DMS53 treated with DMSO at 0.1 percent for 48 hours (cell line): Measurements from ENCODE around the gene ZSCAN5A.
"Not testable (repeated sequence)": the region's sequence is repeated elsewhere in the genome, so short reads cannot be mapped to it uniquely, and the experiment has no call there.

ENCODE experiments used
- DNase-seq: peaks from one replicate; lab custom pipeline; 2025; ENCODE audit not compliant: unreplicated experiment; lab: John Stamatoyannopoulos, UW

ZSCAN5A gene

DNA sequence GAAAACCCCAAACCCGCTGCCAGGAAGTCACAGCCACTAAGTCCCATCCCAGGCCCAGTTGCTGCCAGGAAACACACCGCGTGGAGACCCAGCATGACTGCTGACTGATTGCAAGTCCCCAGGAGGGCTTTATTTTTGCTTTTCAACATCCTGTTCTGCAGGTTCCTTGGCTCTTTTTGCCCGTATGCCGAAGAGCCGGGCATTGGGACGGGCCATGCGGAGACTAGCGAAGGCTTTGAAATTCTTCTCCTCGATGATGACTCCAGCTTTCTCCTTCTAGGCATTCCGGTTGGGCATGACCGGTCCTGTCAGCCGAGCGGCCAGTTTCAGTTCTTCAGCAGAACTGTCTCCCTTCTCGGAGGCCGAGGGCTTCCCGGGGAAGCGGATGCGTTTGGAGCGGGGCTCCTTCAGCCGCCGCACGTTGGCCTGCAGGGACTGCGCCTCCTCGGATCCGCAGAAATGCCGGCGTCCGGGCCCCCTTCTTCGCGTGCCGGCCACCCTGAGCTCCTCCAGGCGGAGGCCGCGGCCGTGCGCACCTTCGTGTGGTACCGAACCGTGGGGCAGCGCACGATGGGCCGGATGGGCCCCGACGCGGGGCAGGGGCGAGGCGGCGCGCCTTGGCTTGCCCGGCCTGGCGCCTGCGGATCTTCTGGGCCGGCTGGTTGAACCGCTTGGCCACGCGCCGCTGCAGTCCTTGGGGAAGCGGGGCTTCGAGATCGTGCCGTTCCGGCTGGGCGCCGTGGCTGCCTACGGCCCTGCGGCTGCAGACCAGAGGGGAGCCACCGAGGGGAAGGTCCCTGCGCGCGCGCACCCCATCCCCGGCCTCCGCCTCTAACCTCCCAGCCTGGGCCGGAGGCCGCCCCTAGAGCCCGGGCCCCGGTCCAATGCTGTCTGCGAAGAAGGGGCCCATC is 97.3 kb downstream of the ZSCAN5A start:
- DNase-seq: peak; percentile 60

DNA sequence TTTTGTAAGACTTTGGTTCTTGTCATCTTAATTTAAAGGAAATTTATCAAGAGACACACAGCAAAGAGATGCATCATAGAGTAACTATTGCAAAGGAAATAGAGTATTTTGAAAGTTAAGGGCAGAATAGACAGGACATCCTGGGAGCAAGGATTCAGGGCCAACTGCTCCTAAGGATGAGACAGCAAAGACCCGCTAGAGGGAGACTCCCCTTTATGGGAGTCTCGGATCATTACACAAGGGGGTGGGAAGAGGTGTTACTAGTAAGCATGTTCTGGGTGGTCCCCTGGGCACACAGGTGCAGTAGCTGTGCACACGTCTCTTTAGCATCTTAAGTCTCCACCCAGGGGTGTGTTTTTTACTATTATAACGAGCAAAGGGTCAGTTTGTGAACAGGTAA is 102.9 kb downstream of the ZSCAN5A start:
- no peak for DNase-seq

DNA sequence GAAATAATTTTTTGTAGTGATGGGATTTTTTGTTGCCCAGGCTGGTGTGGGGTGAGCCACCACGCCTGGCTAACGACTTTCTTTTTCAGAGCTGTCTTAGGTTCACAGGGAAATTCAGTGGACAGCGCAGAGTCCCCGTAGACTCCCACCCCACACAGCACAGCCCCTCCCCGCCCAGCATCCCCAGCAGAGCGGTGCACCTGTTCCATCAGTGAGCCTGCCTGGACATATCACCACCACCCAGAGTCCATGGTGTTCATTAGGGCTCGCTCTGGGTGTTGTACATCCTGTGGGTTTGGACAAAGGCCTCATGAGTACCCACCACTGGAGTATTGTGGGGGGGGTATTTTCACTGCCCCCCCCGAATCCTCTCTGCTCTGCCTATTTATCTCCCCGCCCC is 104.6 kb downstream of the ZSCAN5A start:
- not testable (repeated sequence) for DNase-seq

DNA sequence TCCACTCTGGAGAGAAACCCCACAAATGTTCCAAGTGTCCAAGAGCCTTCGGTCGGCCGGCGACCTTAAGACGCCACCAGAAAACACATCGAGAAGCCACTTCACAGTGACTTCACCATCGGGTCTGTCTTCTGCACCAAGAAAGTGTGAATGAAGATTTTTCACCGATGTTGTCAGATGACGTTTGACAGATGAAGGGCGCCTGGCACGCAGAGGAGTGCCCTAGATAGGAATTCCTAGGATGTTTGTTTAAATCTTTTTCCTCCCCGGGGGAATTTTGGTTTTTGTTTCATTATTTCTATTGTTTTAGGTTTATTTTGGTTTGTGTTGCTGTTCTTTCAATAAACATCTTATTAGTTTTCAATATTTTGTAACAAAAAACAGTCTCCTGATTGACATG is 105.5 kb downstream of the ZSCAN5A start:
- DNase-seq: no peak

DNA sequence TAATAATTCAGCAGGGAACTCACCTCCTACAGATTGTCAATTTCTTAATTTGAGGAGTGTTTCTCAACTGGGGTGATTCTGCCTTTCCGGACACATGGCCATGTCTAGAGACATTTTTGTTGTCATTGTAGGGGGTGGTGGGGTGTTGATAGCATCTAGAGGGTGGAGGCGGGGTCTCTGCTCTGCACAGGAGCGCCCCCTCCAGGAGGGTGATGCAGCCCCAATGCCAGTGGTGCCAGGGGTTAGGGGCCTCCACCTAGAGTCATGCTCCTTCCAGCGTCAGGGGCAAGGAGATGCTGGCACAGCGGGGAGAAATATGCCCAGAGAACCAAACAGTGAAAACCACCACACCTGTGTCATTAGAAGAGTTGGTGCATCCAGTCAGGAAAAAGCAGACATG is 107.1 kb downstream of the ZSCAN5A start:
- not testable (repeated sequence) for DNase-seq

DNA sequence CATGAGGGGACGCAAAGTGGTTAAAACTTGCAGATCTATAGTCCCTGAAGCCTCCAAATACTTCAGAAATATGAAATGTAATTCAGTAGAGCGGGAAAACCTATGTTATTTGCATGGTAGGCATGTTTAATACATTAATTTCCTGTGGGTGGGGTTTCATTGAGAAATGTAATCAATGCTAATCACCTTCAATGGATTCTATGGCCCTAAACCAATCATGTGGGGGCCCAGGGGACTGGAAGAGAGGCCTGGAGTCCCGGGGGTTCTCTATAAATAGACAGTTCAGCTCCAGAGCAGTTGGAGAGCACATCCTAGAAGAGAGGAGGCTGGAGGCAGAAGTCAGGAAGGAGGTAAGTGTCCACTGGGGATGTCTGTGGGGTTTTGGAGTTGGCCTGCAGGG is 112.7 kb downstream of the ZSCAN5A start, which contains the start of gene ZSCAN5C:
TSS of gene ZSCAN5C (plus strand) at position 301 of the 400 bp plus-strand sequence. CDS start 3,641 bp downstream, outside the sequence.
- no peak for DNase-seq

DNA sequence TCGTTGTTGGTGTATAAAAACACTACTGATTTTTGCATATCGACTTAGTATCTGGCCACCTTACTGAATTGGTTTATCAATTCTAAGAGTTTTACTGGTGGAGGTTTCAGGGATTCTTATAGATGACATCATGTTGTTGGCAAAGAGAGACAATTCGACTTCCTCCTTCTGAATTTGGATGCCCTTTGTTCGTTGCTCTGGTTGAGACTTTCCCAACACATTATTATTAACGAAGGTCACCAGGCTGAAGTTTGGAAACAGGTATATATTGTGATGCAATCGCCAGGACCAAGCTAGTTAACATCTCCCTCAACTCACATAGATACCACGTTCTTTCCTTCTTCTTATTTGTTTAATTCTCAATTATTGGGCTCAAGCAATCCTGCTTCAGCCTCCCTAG is 115.0 kb downstream of the ZSCAN5A start:
- no peak for DNase-seq

DNA sequence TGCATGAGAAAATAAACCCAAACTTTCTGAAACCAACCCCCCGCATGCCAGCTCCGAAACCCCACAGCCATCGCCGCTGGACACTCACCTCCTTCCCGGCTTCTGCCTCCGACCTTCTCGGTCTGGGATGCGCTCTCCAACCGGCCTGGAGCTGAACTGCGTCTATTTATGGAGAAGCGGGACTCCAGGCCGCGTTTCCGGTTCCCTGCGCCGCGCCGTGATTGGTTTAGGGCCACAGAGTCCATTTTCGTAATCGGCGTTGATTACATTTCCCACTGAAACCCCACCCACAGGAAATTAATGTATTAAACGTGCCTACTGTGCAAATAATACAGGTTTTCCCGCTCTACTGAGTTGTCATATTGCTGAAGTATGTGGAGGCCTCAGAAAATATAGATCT is 117.0 kb downstream of the ZSCAN5A start, which contains the start of gene ZSCAN5B:
TSS of gene ZSCAN5B (minus strand) at position 138 of the 400 bp plus-strand sequence. CDS start 4,731 bp downstream, outside the sequence.
- DNase-seq: not testable (repeated sequence)

DNA sequence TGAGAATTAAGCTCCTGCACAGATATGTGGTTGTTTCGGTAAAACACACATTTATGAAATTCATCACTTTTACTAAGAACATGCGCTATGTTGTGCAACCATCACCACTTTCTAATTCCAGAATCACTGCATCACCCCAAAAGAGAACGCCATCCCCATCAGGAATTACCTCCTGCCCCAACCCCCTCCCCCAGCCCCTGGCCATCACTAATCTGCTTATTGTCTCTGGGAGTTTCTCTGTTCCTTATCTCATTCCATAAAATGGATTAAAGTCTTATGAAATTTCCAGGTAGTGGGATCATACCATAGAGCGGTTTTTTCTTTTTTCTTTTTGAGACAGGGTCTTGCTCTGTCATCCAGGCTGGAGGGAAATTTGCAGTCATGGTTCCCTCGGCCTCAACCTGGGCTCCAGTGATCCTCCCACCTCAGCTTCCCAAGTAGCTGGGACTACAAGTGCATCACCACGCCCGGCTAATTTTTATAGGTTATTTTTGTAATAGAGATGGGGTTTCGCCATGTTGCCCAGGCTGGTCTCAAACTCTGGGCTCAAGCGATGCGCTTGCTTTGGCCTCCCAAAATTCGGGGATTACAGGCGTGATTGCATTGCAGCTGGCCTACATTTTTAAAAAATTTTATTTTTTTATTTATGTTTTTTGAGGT is 120.5 kb downstream of the ZSCAN5A start:
- DNase-seq: no peak

DNA sequence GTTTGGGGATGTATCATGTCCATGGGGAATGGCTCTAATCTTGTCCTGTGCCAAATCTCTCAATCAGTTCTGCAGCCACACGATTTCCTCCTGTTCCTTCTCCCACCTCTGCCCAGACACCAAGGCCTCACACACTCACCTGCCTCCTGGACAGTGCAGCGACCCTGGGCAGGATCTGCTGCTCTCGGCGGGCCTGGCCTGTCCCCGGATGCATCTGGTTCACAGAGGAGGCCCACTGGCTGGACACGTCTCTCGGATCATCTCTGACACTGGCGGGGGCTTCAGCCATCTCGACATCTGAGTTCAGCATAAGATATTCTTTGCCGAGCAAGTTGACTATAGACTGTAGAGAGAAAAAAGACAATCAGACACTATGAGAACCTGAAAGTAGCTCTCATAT is 122.9 kb downstream of the ZSCAN5A start:
- DNase-seq: no peak

DNA sequence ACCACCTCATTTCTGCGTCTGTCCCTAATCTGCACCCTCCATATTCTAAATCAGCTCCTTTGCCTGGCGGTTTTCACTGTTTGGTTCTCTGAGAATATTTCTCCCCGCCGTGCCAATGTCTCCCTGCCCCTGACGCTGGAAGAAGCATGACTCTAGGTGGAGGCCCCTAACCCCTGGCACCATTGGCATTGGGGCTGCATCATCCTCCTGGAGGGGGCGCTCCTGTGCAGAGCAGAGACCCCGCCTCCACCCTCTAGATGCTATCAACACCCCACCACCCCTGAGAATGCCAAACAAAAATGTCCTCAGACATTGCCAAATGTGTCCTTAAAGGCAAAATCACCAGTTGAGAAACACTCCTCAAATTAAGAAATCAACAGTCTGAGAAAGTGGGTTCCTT is 123.5 kb downstream of the ZSCAN5A start:
- DNase-seq: no peak

DNA sequence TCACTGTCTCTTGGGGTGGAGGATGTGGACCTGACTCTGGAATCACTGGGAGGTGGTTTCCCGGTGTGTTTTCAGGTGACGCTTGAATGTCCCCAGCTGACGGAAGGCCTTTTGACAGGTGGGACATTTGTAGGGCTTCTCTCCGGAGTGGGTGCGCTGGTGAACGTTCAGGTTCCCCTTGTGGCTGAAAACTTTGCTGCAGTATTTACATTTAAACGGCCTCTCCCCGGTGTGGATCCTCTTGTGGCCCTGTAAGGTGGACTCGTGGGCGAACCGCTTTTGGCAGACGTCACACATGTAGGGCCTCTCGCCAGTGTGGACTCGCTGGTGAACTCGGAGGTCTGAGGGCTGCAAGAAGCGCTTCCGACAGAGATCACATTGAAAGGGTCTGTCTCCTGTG is 124.9 kb downstream of the ZSCAN5A start:
- DNase-seq: no peak

DNA sequence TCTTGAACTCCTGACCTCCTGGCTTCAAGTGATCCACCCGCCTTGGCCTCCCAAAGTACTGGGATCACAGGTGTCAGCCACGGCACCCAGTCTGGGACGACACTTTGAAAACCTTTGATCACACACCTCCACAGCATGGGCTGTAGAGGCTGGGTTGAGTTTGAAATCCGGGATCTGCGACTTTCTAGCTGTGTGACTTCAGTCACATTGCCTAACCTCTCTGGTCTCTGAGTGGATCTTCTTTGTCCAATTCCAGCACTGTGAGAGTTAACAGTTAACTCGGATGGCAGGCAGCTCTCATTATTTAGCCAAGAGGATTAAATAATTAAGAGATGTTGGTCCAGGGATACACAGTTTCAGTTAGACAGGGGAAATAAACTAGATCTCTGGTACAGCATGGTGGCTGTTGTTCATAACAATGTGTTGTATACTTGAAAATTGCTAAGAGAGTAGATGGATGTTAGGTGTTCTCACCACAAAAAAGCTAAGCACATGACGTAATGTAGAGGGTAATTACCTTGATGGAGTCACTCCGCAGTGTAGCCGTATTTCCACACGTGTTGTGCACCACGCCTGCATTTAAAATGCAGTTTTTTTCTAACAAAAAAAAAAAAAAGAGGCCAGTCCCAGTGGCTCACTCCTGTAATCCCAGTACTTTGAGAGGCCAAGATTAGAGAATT is 136.9 kb downstream of the ZSCAN5A start:
- no peak for DNase-seq

DNA sequence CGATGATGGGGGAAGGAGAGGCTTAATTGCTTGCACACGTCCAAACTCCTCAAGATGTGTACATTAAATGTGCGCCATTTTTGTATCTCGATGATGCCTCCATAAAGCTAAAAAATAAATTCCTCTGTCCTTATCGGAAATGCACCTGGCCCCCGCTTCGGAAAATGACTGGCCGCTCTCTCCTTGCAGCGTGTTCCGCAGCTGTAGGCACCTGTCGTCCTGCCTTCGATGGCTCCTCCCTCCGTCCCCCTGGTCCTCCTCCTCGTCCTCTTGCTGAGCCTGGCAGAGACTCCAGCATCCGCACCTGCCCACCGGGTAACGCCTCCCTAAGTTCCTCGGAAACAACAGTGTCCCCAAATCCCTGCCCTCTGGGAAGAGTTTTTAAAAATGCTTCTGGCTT is 137.8 kb downstream of the ZSCAN5A start:
- peak; percentile 28 for DNase-seq

DNA sequence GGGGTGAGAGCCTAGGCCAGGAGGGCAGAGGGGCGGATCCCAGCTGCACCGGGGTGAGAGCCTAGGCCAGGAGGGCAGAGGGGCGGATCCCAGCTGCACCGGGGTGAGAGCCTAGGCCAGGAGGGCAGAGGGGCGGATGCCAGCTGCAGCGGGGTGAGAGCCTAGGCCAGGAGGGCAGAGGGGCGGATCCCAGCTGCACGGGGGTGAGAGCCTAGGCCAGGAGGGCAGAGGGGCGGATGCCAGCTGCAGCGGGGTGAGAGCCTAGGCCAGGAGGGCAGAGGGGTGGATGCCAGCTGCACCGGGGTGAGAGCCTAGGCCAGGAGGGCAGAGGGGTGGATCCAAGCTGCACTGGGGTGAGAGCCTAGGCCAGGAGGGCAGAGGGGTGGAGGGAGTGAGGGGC is 138.3 kb downstream of the ZSCAN5A start:
- DNase-seq: not testable (repeated sequence)

DNA sequence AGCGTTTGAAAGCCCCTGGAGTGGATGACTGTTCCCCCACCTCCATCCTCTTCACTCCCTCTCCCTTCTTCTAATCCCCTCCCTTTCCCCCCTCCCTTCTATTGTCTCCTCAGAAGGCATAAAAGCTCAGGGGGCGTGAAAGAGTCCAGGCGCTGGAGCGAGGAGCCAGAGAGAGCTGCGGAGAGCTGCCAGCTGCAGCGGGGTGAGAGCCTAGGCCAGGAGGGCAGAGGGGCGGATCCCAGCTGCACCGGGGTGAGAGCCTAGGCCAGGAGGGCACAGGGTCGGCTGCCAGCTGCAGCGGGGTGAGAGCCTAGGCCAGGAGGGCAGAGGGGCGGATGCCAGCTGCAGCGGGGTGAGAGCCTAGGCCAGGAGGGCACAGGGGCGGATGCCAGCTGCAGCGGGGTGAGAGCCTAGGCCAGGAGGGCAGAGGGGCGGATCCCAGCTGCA is 138.8 kb downstream of the ZSCAN5A start, which contains the start of gene GALP:
TSS of gene GALP (plus strand) at position 148 of the 447 bp plus-strand sequence. CDS start 1,101 bp downstream, outside the sequence.
- DNase-seq: not testable (repeated sequence)

DNA sequence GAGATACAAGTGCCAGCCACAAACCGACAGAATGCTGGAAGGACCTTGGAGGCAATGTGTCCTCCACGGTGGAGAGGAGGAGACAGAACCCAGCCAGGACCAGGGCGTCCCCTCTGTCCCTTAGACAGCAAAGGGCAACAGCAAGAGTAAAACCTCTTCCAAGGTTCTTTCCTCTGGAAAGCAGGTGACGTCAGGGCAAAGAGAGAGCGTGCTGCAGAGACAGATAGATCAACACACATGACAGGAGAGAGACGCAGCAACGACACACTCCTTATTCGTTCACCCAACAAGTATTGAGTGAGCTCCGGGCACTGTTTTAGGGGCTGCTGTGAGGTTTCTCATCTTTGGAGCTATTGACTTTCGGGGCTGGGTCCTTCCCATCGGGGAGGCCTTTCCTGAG is 140.1 kb downstream of the ZSCAN5A start:
- no peak for DNase-seq

DNA sequence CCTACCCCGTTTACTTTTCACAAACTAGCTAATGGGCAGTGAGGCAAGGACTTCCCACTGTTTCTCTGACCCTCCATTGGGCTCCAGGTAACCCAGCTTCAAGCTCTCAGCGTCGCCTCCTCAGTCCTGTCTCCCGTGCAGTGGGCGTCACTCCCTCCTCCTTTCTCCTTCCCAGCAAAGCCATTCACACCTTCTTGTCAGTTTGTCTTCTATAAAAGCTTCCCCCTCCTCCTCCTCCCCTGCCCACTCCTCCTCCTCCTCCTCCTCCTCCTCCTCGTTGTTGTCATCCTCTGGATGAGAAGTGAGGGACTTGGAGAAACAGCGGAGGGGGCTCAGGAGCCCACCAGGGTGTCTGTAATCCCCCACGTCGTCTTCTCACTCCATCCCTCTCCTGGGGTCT is 140.6 kb downstream of the ZSCAN5A start:
- no peak for DNase-seq
